Gastroesophageal sphincter (tissue), 4 donors: ENCODE results near the gene MAGI3. TPM values are rescaled to one million over a fixed set of nuclear protein-coding genes. Genes with fewer than 3 reads are reported as not detected.

Source experiments
- ATAC-seq: fragments of 150-250 bp; one replicate; pipeline ENCODE4 v1.9.1; 2016; ENCODE audit warnings: mild to moderate bottlenecking, moderate library complexity
- H3K27ac ChIP-seq, 4 donors: fragments of 200-600 bp; sonication (generic) in 3 of 4; 1 replicate in 3 of 4; 2 replicates in 1 of 4; pipeline ENCODE4 v1.5.1; 2016 to 2019
- H3K27me3 ChIP-seq: fragments of 200-600 bp; sonication (generic); one replicate; pipeline ENCODE4 v1.5.1; 2019
- H3K36me3 ChIP-seq, 2 donors: fragments of 200-600 bp; sonication (generic); one replicate each; pipeline ENCODE4 v1.5.1; 2019; ENCODE audit warnings: control low read depth in 1 of 2
- H3K4me1 ChIP-seq, 3 donors: fragments of 200-600 bp; sonication (generic); 1 replicate in 2 of 3; 2 replicates in 1 of 3; pipeline ENCODE4 v1.5.1; 2016 to 2019; ENCODE audit warnings: control low read depth in 2 of 3
- H3K4me3 ChIP-seq, 2 donors: fragments of 200-600 bp; sonication (generic); one replicate each; pipeline ENCODE4 v1.5.1; 2019; ENCODE audit warnings: mild to moderate bottlenecking in 1 of 2, moderate library complexity in 1 of 2
- H3K9me3 ChIP-seq, 3 donors: fragments of 200-600 bp; sonication (generic); one replicate each; pipeline ENCODE4 v1.5.1; 2017 to 2019; ENCODE audit warnings: control low read depth in 2 of 3
- CTCF ChIP-seq, 4 experiments: fragments of 200-600 bp in 2 of 4; fragments of 450-650 bp in 2 of 4; sonication (generic) in 1 of 4; IDR thresholded peaks; one replicate each; pipeline ENCODE4 v1.5.1; 2017 to 2019; ENCODE audit warnings: antibody characterized with exemption in 4 of 4, mild to moderate bottlenecking in 2 of 4, moderate library complexity in 2 of 4
- EP300 ChIP-seq: sonication (generic); formaldehyde crosslinking; IDR thresholded peaks from one replicate; pipeline ENCODE4 v1.6.1; 2017; ENCODE audit warnings: antibody characterized with exemption, mild to moderate bottlenecking
- POLR2A ChIP-seq, 2 donors: fragments of 450-650 bp; IDR thresholded peaks; one replicate each; pipeline ENCODE4 v1.6.1; 2017; ENCODE audit warnings: antibody characterized with exemption in 2 of 2, mild to moderate bottlenecking in 2 of 2, moderate library complexity in 1 of 2
- POLR2AphosphoS5 ChIP-seq: sonication (generic); formaldehyde crosslinking; IDR thresholded peaks from one replicate; pipeline ENCODE4 v1.6.1; 2017; ENCODE audit warnings: antibody characterized with exemption
- WGBS, 2 donors: methylation state at CpG; one replicate each; pipeline ENCODE4 v1.1.5; 2018; ENCODE audit warnings: low coverage in 1 of 2; 5-methylcytosine and 5-hydroxymethylcytosine counted together
- total RNA-seq, 4 donors: library from RNA; depleted of rRNA; stranded (reverse); fragments of >200 nt; gene quantifications; one replicate each; pipeline ENCODE4 v1.1.0, GENCODE V29; 2016

MAGI3 gene
- total RNA-seq, 4 donors from 2014 or later, result 18.2 to 26.6 (median 22.7) TPM

- TF ChIP-seq EP300, result no peak
- no peak for TF ChIP-seq POLR2A (IDR thresholded peaks at IDR 0.05)
- TF ChIP-seq POLR2AphosphoS5, result no peak
- WGBS, 2 donors, result 100% methylated on average over 1 of the region's 1 CpG
- Histone ChIP-seq H3K27me3 (no peaks in the 10 kb centered on the region), H3K36me3 (no peaks in the 10 kb centered on the region), H3K9me3 (no peaks in the 10 kb centered on the region), H3K4me1 (peaks cover 0 to 31% (median 3%) of the 10 kb centered on the region in 3 donors), H3K4me3 (no peak overlapping the region), H3K27ac (no peak overlapping the region)
- ATAC-seq, result no peak
These were observed 2.2 kb upstream of the MAGI3 start for GRCh38 chr1:113388017-113388620.

GRCh38 chr1:113388621-113389358 lies 1.5 kb upstream of the MAGI3 start:
- no peaks in the 10 kb centered on the region for H3K36me3 ChIP-seq
- 33 to 41% methylated on average over 5 of the region's 8 CpGs for WGBS, 2 donors
- no peaks in the 10 kb centered on the region for H3K27me3 ChIP-seq
- H3K4me1 ChIP-seq, result peaks cover 0 to 38% (median 3%) of the 10 kb centered on the region in 3 donors
- peak overlapping the region; percentile 4 to 94 (median 93) for H3K27ac ChIP-seq
- no peaks in the 10 kb centered on the region for H3K9me3 ChIP-seq
- H3K4me3 ChIP-seq, result peak overlapping the region in 1 of 2 donors; percentile 92
- TF ChIP-seq POLR2AphosphoS5 (no peak), EP300 (no peak), POLR2A (IDR thresholded peaks at IDR 0.05) (no peak), CTCF (IDR thresholded peaks at IDR 0.05) (no peak)
- no peak for ATAC-seq

GRCh38 chr1:113389359-113389952 lies 859 bp upstream of the MAGI3 start:
- peak; percentile 0 for ATAC-seq
- WGBS, 2 donors, result 1 to 8% methylated on average over 7 to 9 of the region's 13 CpGs
- TF ChIP-seq POLR2A (IDR thresholded peaks at IDR 0.05) (no peak), POLR2AphosphoS5 (no peak), CTCF (IDR thresholded peaks at IDR 0.05) (no peak), EP300 (no peak)
- no peaks in the 10 kb centered on the region for H3K36me3 ChIP-seq
- H3K9me3 ChIP-seq, result no peaks in the 10 kb centered on the region
- no peaks in the 10 kb centered on the region for H3K27me3 ChIP-seq
- H3K27ac ChIP-seq, result peak overlapping the region; percentile 4 to 94 (median 93)
- peaks cover 0 to 45% (median 3%) of the 10 kb centered on the region in 3 donors for H3K4me1 ChIP-seq
- H3K4me3 ChIP-seq, result peak overlapping the region; percentile 92 to 97

- TF ChIP-seq EP300 (no peak), POLR2AphosphoS5 (no peak), CTCF (IDR thresholded peaks at IDR 0.05) (peak in 1 of 4 experiments; percentile 38), POLR2A (IDR thresholded peaks at IDR 0.05) (no peak)
- Histone ChIP-seq H3K9me3 (no peaks in the 10 kb centered on the region), H3K4me3 (peak overlapping the region; percentile 92 to 97), H3K36me3 (no peaks in the 10 kb centered on the region), H3K4me1 (peaks cover 0 to 54% (median 3%) of the 10 kb centered on the region in 3 donors), H3K27ac (peak overlapping the region; percentile 82 to 94 (median 93)), H3K27me3 (no peaks in the 10 kb centered on the region)
- 0% methylated on average over 1 of the region's 74 CpGs; no CpG with 5 or more reads in 1 of the 2 donors for WGBS, 2 donors
- no peak for ATAC-seq
These were observed 745 bp downstream of the MAGI3 start for GRCh38 chr1:113390871-113391648.
